Neutrophil (primary cell): ENCODE results near the gene PAXIP1.

Source experiments
- H3K27ac ChIP-seq: fragments of 200-600 bp; sonication (generic); 2 replicates; pipeline ENCODE4 v1.5.1; 2016; ENCODE audit warnings: mild to moderate bottlenecking, moderate library complexity
- H3K27me3 ChIP-seq: fragments of 200-600 bp; sonication (generic); 2 replicates; pipeline ENCODE4 v1.6.0; 2016; ENCODE audit warnings: mild to moderate bottlenecking
- H3K36me3 ChIP-seq: fragments of 200-600 bp; sonication (generic); 2 replicates; pipeline ENCODE4 v1.5.1; 2017
- H3K4me1 ChIP-seq, 2 experiments: fragments of 200-600 bp in 1 of 2; sonication (generic) in 1 of 2; 1 replicate in 1 of 2; 2 replicates in 1 of 2; pipeline versions ENCODE4 v1.5.1 to v1.6.1; 2013 to 2016; ENCODE audit warnings: low read depth in 1 of 2, low read length in 1 of 2, mild to moderate bottlenecking in 1 of 2, moderate library complexity in 1 of 2; ENCODE audit not compliant: control insufficient read depth in 1 of 2, insufficient read depth in 1 of 2
- H3K4me3 ChIP-seq, 2 experiments: fragments of 200-600 bp in 1 of 2; sonication (generic) in 1 of 2; 1 replicate in 1 of 2; 2 replicates in 1 of 2; pipeline ENCODE4 v1.5.1; 2013 to 2016; ENCODE audit warnings: low read depth in 1 of 2, low read length in 1 of 2, mild to moderate bottlenecking in 1 of 2, moderate library complexity in 1 of 2
- H3K9me3 ChIP-seq: fragments of 200-600 bp; sonication (generic); 2 replicates; pipeline ENCODE4 v1.5.1; 2016
- TF ChIP-seq, protein P1 (sequence below): fragments of 200-600 bp; sonication (generic); IDR thresholded peaks from 2 replicates; pipeline ENCODE4 v1.5.1; 2016; ENCODE audit warnings: antibody characterized with exemption

The PAXIP1 gene

DNA sequence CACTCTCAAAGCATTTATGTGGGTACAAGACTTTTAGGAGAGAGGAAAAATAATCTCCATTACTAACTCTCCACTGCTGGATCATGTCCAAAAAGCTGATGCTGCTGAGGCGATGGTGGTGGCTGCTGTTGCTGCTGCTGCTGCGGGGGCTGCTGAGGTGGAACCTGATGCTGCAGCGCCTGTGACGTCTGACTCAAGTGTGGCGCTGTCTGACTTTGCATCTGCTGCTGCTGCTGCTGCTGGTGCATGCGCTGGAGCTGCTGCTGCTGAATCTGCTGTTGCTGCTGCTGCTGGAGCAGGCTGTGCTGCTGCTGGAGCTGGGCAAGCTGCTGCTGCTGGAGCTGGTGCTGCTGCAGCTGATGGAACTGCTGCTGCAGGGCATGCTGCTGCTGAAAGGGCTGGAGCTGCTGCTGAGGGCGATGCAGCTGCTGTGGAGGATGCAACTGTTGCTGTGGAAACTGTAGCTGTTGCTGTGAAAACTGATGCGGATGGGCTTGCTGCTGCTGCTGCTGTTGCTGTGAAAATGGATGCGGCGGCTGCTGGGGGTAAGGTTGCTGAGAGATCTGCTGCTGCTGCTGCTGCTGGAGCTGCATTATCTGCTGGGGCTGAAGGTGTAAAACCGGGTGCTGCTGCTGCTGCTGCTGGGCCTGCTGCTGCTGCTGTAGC, 34.5 kb downstream of the PAXIP1 start:
- Histone ChIP-seq H3K36me3 (peaks cover 51% of the 10 kb centered on the region), H3K27me3 (no peaks in the 10 kb centered on the region), H3K9me3 (no peaks in the 10 kb centered on the region), H3K27ac (no peak overlapping the region), H3K4me1 (no peaks in the 10 kb centered on the region), H3K4me3 (no peak overlapping the region)
- TF ChIP-seq, protein P1, sequence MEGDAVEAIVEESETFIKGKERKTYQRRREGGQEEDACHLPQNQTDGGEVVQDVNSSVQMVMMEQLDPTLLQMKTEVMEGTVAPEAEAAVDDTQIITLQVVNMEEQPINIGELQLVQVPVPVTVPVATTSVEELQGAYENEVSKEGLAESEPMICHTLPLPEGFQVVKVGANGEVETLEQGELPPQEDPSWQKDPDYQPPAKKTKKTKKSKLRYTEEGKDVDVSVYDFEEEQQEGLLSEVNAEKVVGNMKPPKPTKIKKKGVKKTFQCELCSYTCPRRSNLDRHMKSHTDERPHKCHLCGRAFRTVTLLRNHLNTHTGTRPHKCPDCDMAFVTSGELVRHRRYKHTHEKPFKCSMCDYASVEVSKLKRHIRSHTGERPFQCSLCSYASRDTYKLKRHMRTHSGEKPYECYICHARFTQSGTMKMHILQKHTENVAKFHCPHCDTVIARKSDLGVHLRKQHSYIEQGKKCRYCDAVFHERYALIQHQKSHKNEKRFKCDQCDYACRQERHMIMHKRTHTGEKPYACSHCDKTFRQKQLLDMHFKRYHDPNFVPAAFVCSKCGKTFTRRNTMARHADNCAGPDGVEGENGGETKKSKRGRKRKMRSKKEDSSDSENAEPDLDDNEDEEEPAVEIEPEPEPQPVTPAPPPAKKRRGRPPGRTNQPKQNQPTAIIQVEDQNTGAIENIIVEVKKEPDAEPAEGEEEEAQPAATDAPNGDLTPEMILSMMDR: no peak

DNA sequence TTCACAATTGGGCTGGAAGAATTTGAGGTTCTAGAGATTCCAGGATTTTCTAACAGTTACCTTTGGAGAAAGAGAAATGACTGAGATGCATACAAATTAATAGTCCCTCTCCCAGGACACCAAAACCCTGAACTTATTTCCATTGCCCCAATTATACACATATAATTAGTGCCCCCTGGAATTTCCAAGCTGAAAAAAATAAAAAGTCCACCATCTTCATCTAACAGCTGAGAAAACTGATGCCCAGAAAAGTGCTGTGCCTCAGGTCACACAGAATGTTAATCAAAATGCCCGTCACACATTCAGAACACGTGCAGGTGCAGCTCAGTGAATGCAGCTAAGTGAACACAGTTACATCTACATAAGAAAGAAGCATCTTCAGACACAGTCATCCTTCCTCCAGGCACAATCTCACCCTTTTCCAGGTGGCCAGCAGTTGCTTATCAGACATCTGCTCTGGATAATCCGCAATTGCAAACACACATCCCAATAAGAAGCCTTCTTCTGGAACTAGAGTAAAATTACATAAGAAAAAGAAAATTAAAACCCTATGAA, 35.4 kb downstream of the PAXIP1 start:
- Histone ChIP-seq H3K27me3 (no peaks in the 10 kb centered on the region), H3K9me3 (no peaks in the 10 kb centered on the region), H3K4me3 (no peak overlapping the region), H3K4me1 (no peaks in the 10 kb centered on the region), H3K27ac (no peak overlapping the region), H3K36me3 (peaks cover 59% of the 10 kb centered on the region)
- TF ChIP-seq, protein P1: no peak

DNA sequence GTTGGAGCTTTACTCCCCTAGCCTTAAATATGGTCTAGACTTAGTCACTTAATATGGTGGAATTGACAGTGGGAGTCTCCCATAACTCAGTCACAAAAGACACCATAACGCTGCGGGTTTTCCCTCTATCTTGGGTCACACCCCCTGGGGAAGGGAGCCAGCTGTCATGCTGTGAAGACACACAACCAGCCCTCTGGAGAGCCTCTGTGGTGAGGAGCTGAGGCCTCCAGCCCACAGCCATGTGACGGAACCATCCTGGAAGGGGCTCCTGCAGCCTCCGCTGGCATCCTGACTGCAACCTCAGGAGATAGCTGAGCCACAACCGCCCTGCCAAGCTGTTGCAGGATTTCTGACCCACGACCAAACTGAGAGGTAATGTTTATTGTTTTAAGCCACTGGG, 37.9 kb downstream of the PAXIP1 start:
- no peaks in the 10 kb centered on the region for H3K9me3 ChIP-seq
- no peak overlapping the region for H3K27ac ChIP-seq
- H3K36me3 ChIP-seq: peaks cover 74% of the 10 kb centered on the region
- H3K27me3 ChIP-seq: no peaks in the 10 kb centered on the region
- no peaks in the 10 kb centered on the region for H3K4me1 ChIP-seq
- H3K4me3 ChIP-seq: no peak overlapping the region
- TF ChIP-seq, protein P1: no peak

- Histone ChIP-seq H3K9me3 (no peaks in the 10 kb centered on the region), H3K4me3 (no peak overlapping the region), H3K27me3 (no peaks in the 10 kb centered on the region), H3K27ac (no peak overlapping the region), H3K4me1 (no peaks in the 10 kb centered on the region), H3K36me3 (peaks cover 67% of the 10 kb centered on the region)
- TF ChIP-seq, protein P1: no peak
Observed at GRCh38 chr7:154960063-154960790, 42.7 kb downstream of the PAXIP1 start.

DNA sequence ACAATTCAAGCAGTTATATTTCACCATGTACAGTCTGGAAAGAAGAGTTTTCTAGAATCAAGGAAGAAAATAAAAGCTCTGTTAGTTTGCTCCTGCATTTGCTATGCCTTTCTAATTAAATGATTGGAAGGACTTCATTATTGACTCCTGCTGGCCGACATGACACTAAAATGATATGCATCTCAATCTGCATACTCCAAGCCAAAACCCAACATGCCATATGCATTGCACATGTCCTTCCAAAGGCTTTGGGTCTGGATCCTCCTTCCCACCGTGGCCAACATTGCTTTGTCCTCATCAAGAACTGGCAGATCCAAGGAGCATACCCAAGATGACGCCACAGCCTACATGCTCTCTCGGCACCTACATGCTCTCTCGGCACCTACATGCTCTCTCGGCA, 46.5 kb downstream of the PAXIP1 start:
- Histone ChIP-seq H3K36me3 (peaks cover 58% of the 10 kb centered on the region), H3K4me1 (no peaks in the 10 kb centered on the region), H3K4me3 (no peak overlapping the region), H3K9me3 (no peaks in the 10 kb centered on the region), H3K27me3 (no peaks in the 10 kb centered on the region), H3K27ac (no peak overlapping the region)
- TF ChIP-seq, protein P1: no peak
